Measurements from ENCODE around the gene DHFR2.

The DHFR2 gene

GRCh38 chr3:94008253-94008652, 54.5 kb downstream of the DHFR2 start:
- in situ Hi-C loops (cut with MboI; ENCODE audit: low sequenced_read_pairs), result no loop called here

Measured in HL-60/S4 treated with retinoic acid at 250 ng/mL for 4 days and 3 days (cell line).